PC-3 (cell line): ENCODE measurements around the gene SENP1. TPM values are rescaled to one million over a fixed set of nuclear protein-coding genes. Genes with fewer than 3 reads are reported as not detected.

Experiments used
- ATAC-seq: fragments of 200-7000 bp; cut with Tn5 transposase; 2 replicates; pipeline ENCODE4 v1.9.1; 2020; ENCODE audit warnings: mild to moderate bottlenecking, moderate library complexity
- BruUV-seq: library from RNA; stranded (reverse); fragments of 400-500 nt; replicated peaks from 2 replicates; lab custom pipeline; 2021; lab: Mats Ljungman, UMichigan
- CTCF ChIA-PET: fragments of 300-600 bp; sonication (Branson Sonifier 250); formaldehyde crosslinking; loops from one replicate; lab custom pipeline; 2022; ENCODE audit warnings: antibody characterized with exemption; lab: Charles Lee
- POLR2A ChIA-PET: fragments of 300-600 bp; sonication (Branson Sonifier 250); formaldehyde crosslinking; loops from one replicate; lab custom pipeline; 2022; ENCODE audit warnings: antibody characterized with exemption; ENCODE audit not compliant: unreplicated experiment; lab: Charles Lee
- DNase-seq: peaks from one replicate; pipeline ENCODE4 v3.0.0-alpha.2; 2015
- H2AFZ ChIP-seq: fragments of 300-600 bp; sonication (generic); 2 replicates; pipeline ENCODE4 v1.6.0; 2016; ENCODE audit warnings: antibody characterized with exemption, low read length
- H3F3A ChIP-seq: fragments of 300-600 bp; sonication (generic); one replicate; pipeline ENCODE4 v1.6.0; 2017; ENCODE audit warnings: antibody characterized with exemption, low read length, control low read depth, mild to moderate bottlenecking; ENCODE audit not compliant: unreplicated experiment
- H3K27ac ChIP-seq: fragments of 300-600 bp; sonication (generic); 2 replicates; pipeline ENCODE4 v1.5.1; 2016; ENCODE audit warnings: mild to moderate bottlenecking, low read length
- H3K27me3 ChIP-seq: fragments of 300-600 bp; sonication (generic); 2 replicates; pipeline ENCODE4 v1.6.1; 2016; ENCODE audit warnings: low read length, mixed read lengths
- H3K36me3 ChIP-seq: fragments of 300-600 bp; sonication (generic); 2 replicates; pipeline ENCODE4 v1.6.1; 2016; ENCODE audit warnings: low read depth, mixed run types, low read length, mixed read lengths
- H3K4me1 ChIP-seq: fragments of 300-600 bp; sonication (generic); 2 replicates; pipeline ENCODE4 v1.5.1; 2016; ENCODE audit warnings: low read length; ENCODE audit not compliant: insufficient read depth
- H3K4me2 ChIP-seq: fragments of 300-600 bp; sonication (generic); 2 replicates; pipeline ENCODE4 v1.6.0; 2016; ENCODE audit warnings: low read length
- H3K4me3 ChIP-seq: fragments of 300-600 bp; sonication (generic); 2 replicates; pipeline ENCODE4 v1.5.1; 2016; ENCODE audit warnings: mild to moderate bottlenecking, low read length, mixed read lengths
- H3K79me2 ChIP-seq: fragments of 300-600 bp; sonication (generic); 2 replicates; pipeline ENCODE4 v1.6.1; 2017; ENCODE audit warnings: low read length, mixed read lengths
- H3K9ac ChIP-seq: fragments of 300-600 bp; sonication (generic); 2 replicates; pipeline ENCODE4 v1.6.0; 2016; ENCODE audit warnings: mild to moderate bottlenecking, low read length
- H3K9me2 ChIP-seq: fragments of 300-600 bp; sonication (generic); replicated peaks from 2 replicates; pipeline ENCODE4 v1.6.1; 2016; ENCODE audit warnings: mixed run types, low read length, mixed read lengths
- H3K9me3 ChIP-seq: fragments of 300-600 bp; sonication (generic); 2 replicates; pipeline ENCODE4 v1.6.1; 2016; ENCODE audit warnings: low read length, mixed read lengths
- H4K20me1 ChIP-seq: fragments of 300-600 bp; sonication (generic); 2 replicates; pipeline ENCODE4 v1.6.1; 2016; ENCODE audit warnings: low read length, mixed read lengths
- EZH2 ChIP-seq: fragments of 300-600 bp; sonication (generic); IDR thresholded peaks from one replicate; pipeline ENCODE4 v1.6.1; 2017; ENCODE audit warnings: antibody characterized with exemption, mild to moderate bottlenecking, low read length; ENCODE audit not compliant: unreplicated experiment
- EZH2phosphoT487 ChIP-seq: fragments of 300-600 bp; sonication (generic); IDR thresholded peaks from 2 replicates; pipeline ENCODE4 v1.6.1; 2018; ENCODE audit warnings: mild to moderate bottlenecking, antibody characterized with exemption, low read length, borderline replicate concordance
- intact Hi-C: fragments of 100-400 bp; cut with micrococcal nuclease; formaldehyde crosslinking; loops from 2 replicates; pipeline ENCODE4 v1.9.0; 2023
- total RNA-seq: library from RNA; depleted of rRNA; stranded (reverse); fragments of >200 nt; gene quantifications from 2 replicates; pipeline ENCODE4 v1.2.3, GENCODE V29; 2014
- TF ChIP-seq, protein P1 (sequence below): fragments of 300-600 bp; sonication (generic); conservative IDR thresholded peaks from 2 replicates; pipeline ENCODE4 v1.5.1; 2017; ENCODE audit warnings: antibody characterized with exemption, low read depth, mild to moderate bottlenecking, low read length

Gene SENP1
- total RNA-seq, 1 experiment from 2014 or later: 20.9 TPM

GRCh38 chr12:48072266-48072665 is 33.6 kb downstream of the SENP1 start:
- no peaks in the 10 kb centered on the region for H3K79me2 ChIP-seq
- no peak overlapping the region for H2AFZ ChIP-seq
- BruUV-seq: no TSS peak
- no peaks in the 10 kb centered on the region for H3K9me2 ChIP-seq
- H3F3A ChIP-seq: no peaks in the 10 kb centered on the region
- H3K36me3 ChIP-seq: peaks cover 29% of the 10 kb centered on the region; the same call in 1 of the 2 replicates
- POLR2A ChIA-PET: no interaction called here
- CTCF ChIA-PET: no interaction called here
- DNase-seq: no peak
- H3K4me2 ChIP-seq: no peak overlapping the region
- no peaks in the 10 kb centered on the region for H3K27me3 ChIP-seq
- no peaks in the 10 kb centered on the region; the same call in 1 of the 2 replicates for H3K4me1 ChIP-seq
- no peak overlapping the region for H3K4me3 ChIP-seq
- H3K9ac ChIP-seq: no peak overlapping the region
- intact Hi-C loops: no loop called here
- no peaks in the 10 kb centered on the region for H3K9me3 ChIP-seq
- TF ChIP-seq EZH2 (no peak), EZH2phosphoT487 (no peak)
- TF ChIP-seq, protein P1, sequence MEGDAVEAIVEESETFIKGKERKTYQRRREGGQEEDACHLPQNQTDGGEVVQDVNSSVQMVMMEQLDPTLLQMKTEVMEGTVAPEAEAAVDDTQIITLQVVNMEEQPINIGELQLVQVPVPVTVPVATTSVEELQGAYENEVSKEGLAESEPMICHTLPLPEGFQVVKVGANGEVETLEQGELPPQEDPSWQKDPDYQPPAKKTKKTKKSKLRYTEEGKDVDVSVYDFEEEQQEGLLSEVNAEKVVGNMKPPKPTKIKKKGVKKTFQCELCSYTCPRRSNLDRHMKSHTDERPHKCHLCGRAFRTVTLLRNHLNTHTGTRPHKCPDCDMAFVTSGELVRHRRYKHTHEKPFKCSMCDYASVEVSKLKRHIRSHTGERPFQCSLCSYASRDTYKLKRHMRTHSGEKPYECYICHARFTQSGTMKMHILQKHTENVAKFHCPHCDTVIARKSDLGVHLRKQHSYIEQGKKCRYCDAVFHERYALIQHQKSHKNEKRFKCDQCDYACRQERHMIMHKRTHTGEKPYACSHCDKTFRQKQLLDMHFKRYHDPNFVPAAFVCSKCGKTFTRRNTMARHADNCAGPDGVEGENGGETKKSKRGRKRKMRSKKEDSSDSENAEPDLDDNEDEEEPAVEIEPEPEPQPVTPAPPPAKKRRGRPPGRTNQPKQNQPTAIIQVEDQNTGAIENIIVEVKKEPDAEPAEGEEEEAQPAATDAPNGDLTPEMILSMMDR: no peak
- no peaks in the 10 kb centered on the region for H4K20me1 ChIP-seq
- ATAC-seq: no peak
- H3K27ac ChIP-seq: no peak overlapping the region

GRCh38 chr12:48071808-48072207 is 34.1 kb downstream of the SENP1 start:
- Histone ChIP-seq H3K27me3 (no peaks in the 10 kb centered on the region), H3K36me3 (peaks cover 29% of the 10 kb centered on the region; the same call in 1 of the 2 replicates), H3K4me1 (no peaks in the 10 kb centered on the region; the same call in 1 of the 2 replicates), H3K9ac (no peak overlapping the region), H3K79me2 (no peaks in the 10 kb centered on the region), H3K4me2 (no peak overlapping the region), H3K9me2 (no peaks in the 10 kb centered on the region), H3K4me3 (no peak overlapping the region), H4K20me1 (no peaks in the 10 kb centered on the region), H3K9me3 (no peaks in the 10 kb centered on the region), H3F3A (no peaks in the 10 kb centered on the region), H2AFZ (no peak overlapping the region), H3K27ac (no peak overlapping the region)
- CTCF ChIA-PET: interaction anchor here (0.5 kb wide), 1 partner anchor 108 kb away, joined by 3 read pairs; no protein-coding TSS in a partner anchor
- DNase-seq (no peak), ATAC-seq (no peak)
- POLR2A ChIA-PET: no interaction called here
- TF ChIP-seq EZH2phosphoT487 (no peak), EZH2 (no peak)
- TF ChIP-seq, protein P1: no peak
- intact Hi-C loops: no loop called here
- no TSS peak for BruUV-seq

GRCh38 chr12:48070731-48071130 is 35.1 kb downstream of the SENP1 start:
- TF ChIP-seq, protein P1: no peak
- ChIA-PET POLR2A (no interaction called here), CTCF (no interaction called here)
- Histone ChIP-seq H2AFZ (no peak overlapping the region), H3K36me3 (peaks cover 34% of the 10 kb centered on the region; the same call in 1 of the 2 replicates), H3K9me2 (no peaks in the 10 kb centered on the region), H3K4me3 (no peak overlapping the region), H3K4me1 (no peaks in the 10 kb centered on the region; the same call in 1 of the 2 replicates), H3K79me2 (no peaks in the 10 kb centered on the region), H3K27me3 (no peaks in the 10 kb centered on the region), H3K9ac (no peak overlapping the region), H3K27ac (no peak overlapping the region), H4K20me1 (no peaks in the 10 kb centered on the region), H3F3A (no peaks in the 10 kb centered on the region), H3K4me2 (no peak overlapping the region), H3K9me3 (no peaks in the 10 kb centered on the region)
- DNase-seq (no peak), ATAC-seq (no peak)
- no TSS peak for BruUV-seq
- intact Hi-C loops: no loop called here
